Loucy (cell line): Measurements from ENCODE around the gene KIR3DL3.
"Not testable (repeated sequence)": the region's sequence is repeated elsewhere in the genome, so short reads cannot be mapped to it uniquely, and the experiment has no call there.

Experiments used
- H2AFZ ChIP-seq: fragments of 200-600 bp; sonication (generic); 2 replicates; pipeline ENCODE4 v1.6.0; 2016; ENCODE audit warnings: antibody characterized with exemption, mild to moderate bottlenecking, low read length, moderate library complexity
- H3F3A ChIP-seq: fragments of 200-600 bp; 2 replicates; pipeline ENCODE4 v1.6.0; 2016; ENCODE audit warnings: antibody characterized with exemption, low read depth, mild to moderate bottlenecking
- H3K27me3 ChIP-seq: fragments of 200-600 bp; sonication (generic); 2 replicates; pipeline ENCODE4 v1.6.1; 2014; ENCODE audit warnings: low read length, mild to moderate bottlenecking; ENCODE audit not compliant: insufficient read depth, poor library complexity, severe bottlenecking
- H3K36me3 ChIP-seq: fragments of 200-600 bp; sonication (generic); 2 replicates; pipeline ENCODE4 v1.6.1; 2016; ENCODE audit warnings: low read length; ENCODE audit not compliant: insufficient read depth
- H3K4me1 ChIP-seq: fragments of 200-600 bp; sonication (generic); 2 replicates; pipeline ENCODE4 v1.5.1; 2014; ENCODE audit warnings: low read length, mild to moderate bottlenecking; ENCODE audit not compliant: insufficient read depth, poor library complexity, severe bottlenecking
- H3K4me2 ChIP-seq: fragments of 200-600 bp; sonication (generic); 2 replicates; pipeline ENCODE4 v1.6.0; 2014; ENCODE audit warnings: antibody characterized with exemption, low read length, low read depth, mild to moderate bottlenecking; ENCODE audit not compliant: poor library complexity, severe bottlenecking
- H3K4me3 ChIP-seq: fragments of 200-600 bp; sonication (generic); 2 replicates; pipeline ENCODE4 v1.5.1; 2014; ENCODE audit warnings: low read length, mild to moderate bottlenecking, mixed read lengths; ENCODE audit not compliant: poor library complexity, severe bottlenecking
- H3K79me2 ChIP-seq: fragments of 200-600 bp; sonication (generic); 2 replicates; pipeline ENCODE4 v1.6.1; 2014; ENCODE audit warnings: low read length; ENCODE audit not compliant: insufficient read depth
- H3K9ac ChIP-seq: fragments of 200-600 bp; sonication (generic); 2 replicates; pipeline ENCODE4 v1.6.0; 2014; ENCODE audit warnings: mild to moderate bottlenecking, low read depth, low read length, moderate library complexity; ENCODE audit not compliant: poor library complexity, severe bottlenecking
- H3K9me2 ChIP-seq: fragments of 200-600 bp; sonication (generic); replicated peaks from 2 replicates; pipeline ENCODE4 v1.6.1; 2016; ENCODE audit warnings: low read depth, low read length, mixed read lengths
- H3K9me3 ChIP-seq: fragments of 200-600 bp; sonication (generic); 2 replicates; pipeline ENCODE4 v1.6.1; 2014; ENCODE audit warnings: mild to moderate bottlenecking, antibody characterized with exemption, low read length, low read depth; ENCODE audit not compliant: insufficient read depth
- H4K20me1 ChIP-seq: fragments of 200-600 bp; sonication (generic); 2 replicates; pipeline ENCODE4 v1.6.0; 2014; ENCODE audit warnings: antibody characterized with exemption, low read length, mild to moderate bottlenecking; ENCODE audit not compliant: insufficient read depth, poor library complexity, severe bottlenecking

Gene KIR3DL3

GRCh38 chr19:54775095-54775815, 51.0 kb downstream of the KIR3DL3 start:
- H3K9ac ChIP-seq, H4K20me1 ChIP-seq, H3K4me3 ChIP-seq, H3K27me3 ChIP-seq, H3K9me3 ChIP-seq, H3K4me1 ChIP-seq, H3K9me2 ChIP-seq, H3K4me2 ChIP-seq, H2AFZ ChIP-seq, H3F3A ChIP-seq, H3K36me3 ChIP-seq, H3K79me2 ChIP-seq: not testable (repeated sequence)

- not testable (repeated sequence) for H2AFZ ChIP-seq, H3K27me3 ChIP-seq, H3K79me2 ChIP-seq, H3K4me3 ChIP-seq, H3K4me1 ChIP-seq, H3K36me3 ChIP-seq, H3K4me2 ChIP-seq, H3K9me3 ChIP-seq, H3K9me2 ChIP-seq, H3K9ac ChIP-seq, H4K20me1 ChIP-seq, H3F3A ChIP-seq
Observed at GRCh38 chr19:54775830-54776229, 51.6 kb downstream of the KIR3DL3 start.

- H3K4me3 ChIP-seq, H3K9ac ChIP-seq, H3K4me1 ChIP-seq, H3K27me3 ChIP-seq, H2AFZ ChIP-seq, H3K79me2 ChIP-seq, H3K9me2 ChIP-seq, H3K36me3 ChIP-seq, H3K4me2 ChIP-seq, H4K20me1 ChIP-seq, H3F3A ChIP-seq, H3K9me3 ChIP-seq: not testable (repeated sequence)
Observed at GRCh38 chr19:54777851-54778250, 53.6 kb downstream of the KIR3DL3 start.

- not testable (repeated sequence) for H3K79me2 ChIP-seq, H3K9me3 ChIP-seq, H3K4me1 ChIP-seq, H2AFZ ChIP-seq, H3K9ac ChIP-seq, H3K27me3 ChIP-seq, H3K9me2 ChIP-seq, H3K4me3 ChIP-seq, H4K20me1 ChIP-seq, H3K4me2 ChIP-seq, H3K36me3 ChIP-seq, H3F3A ChIP-seq
Observed at GRCh38 chr19:54778896-54779295, 54.7 kb downstream of the KIR3DL3 start.

GRCh38 chr19:54782916-54783315, 58.7 kb downstream of the KIR3DL3 start:
- not testable (repeated sequence) for H4K20me1 ChIP-seq, H3K79me2 ChIP-seq, H3K27me3 ChIP-seq, H2AFZ ChIP-seq, H3K4me1 ChIP-seq, H3K36me3 ChIP-seq, H3K9me3 ChIP-seq, H3K4me3 ChIP-seq, H3K9ac ChIP-seq, H3K9me2 ChIP-seq, H3K4me2 ChIP-seq, H3F3A ChIP-seq
